GM21390 (cell line): ENCODE data around the gene FGA.

Experiments used
- ATAC-seq: cut with Tn5 transposase; IDR thresholded peaks from one replicate; pipeline ENCODE4 v1.9.1; 2021; ENCODE audit not compliant: unreplicated experiment

The FGA gene

GRCh38 chr4:154542271-154542879 is 48.2 kb downstream of the FGA start:
- ATAC-seq = no peak
